ENCODE data around the gene KCNH5. TPM values are rescaled to one million over a fixed set of nuclear protein-coding genes. Genes with fewer than 3 reads are reported as not detected.

KCNH5 gene
- total RNA-seq, 1 donor from 2014 or later = 2.8 TPM

DNA sequence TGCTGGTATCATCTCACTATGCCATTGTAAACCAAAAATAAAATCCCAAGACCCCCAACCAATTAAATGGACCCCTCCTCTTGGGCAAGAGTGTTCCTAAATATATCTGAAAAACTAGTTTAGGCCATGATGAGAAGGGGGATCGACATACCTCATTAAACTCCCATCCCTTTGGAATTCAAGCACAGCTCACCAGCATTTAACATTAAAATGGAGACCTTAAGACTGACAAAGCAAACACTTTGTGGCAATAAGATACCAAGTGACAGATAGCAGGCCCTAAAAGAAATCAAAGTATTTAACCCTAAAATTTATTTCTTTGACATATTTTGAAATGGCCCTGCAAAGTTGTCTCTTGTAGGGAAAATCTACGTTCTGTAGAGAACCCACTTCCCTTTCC lies 387.9 kb downstream of the KCNH5 start:
- Mint-ChIP-seq H3K36me3 (no peaks in the 10 kb centered on the region), H3K4me3 (no peak overlapping the region), H3K9me3 (peaks cover 4% of the 10 kb centered on the region), H3K27ac (no peak overlapping the region), H3K27me3 (peaks cover 2% of the 10 kb centered on the region), H3K4me1 (ENCODE audit: unreplicated experiment) (peaks cover 6% of the 10 kb centered on the region)
- DNase-seq (ENCODE audit: extremely low spot score, unreplicated experiment) = no peak
- TF ChIP-seq, protein P1, sequence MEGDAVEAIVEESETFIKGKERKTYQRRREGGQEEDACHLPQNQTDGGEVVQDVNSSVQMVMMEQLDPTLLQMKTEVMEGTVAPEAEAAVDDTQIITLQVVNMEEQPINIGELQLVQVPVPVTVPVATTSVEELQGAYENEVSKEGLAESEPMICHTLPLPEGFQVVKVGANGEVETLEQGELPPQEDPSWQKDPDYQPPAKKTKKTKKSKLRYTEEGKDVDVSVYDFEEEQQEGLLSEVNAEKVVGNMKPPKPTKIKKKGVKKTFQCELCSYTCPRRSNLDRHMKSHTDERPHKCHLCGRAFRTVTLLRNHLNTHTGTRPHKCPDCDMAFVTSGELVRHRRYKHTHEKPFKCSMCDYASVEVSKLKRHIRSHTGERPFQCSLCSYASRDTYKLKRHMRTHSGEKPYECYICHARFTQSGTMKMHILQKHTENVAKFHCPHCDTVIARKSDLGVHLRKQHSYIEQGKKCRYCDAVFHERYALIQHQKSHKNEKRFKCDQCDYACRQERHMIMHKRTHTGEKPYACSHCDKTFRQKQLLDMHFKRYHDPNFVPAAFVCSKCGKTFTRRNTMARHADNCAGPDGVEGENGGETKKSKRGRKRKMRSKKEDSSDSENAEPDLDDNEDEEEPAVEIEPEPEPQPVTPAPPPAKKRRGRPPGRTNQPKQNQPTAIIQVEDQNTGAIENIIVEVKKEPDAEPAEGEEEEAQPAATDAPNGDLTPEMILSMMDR (conservative IDR thresholded peaks at IDR 0.05) = no peak

DNA sequence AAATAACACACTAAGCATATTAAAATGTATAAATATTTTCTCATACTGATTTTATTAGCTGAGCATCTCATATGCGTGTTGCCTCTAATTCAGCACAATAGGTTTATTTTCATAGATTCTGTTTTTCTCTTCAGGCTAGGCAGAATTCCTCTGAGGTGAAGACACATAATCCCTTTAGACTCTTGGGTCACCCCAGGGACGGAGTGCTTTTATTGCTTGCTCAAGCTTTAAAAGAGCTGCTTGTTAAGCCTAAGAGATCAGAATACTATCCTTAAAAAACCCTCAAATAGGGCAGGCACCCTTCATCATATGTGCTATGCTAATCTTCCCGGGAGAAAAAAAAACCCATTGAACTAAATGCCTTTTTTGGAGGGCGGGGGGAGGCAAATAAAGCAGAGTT lies 390.1 kb downstream of the KCNH5 start:
- no peaks in the 10 kb centered on the region for H3K27me3 Mint-ChIP-seq

DNA sequence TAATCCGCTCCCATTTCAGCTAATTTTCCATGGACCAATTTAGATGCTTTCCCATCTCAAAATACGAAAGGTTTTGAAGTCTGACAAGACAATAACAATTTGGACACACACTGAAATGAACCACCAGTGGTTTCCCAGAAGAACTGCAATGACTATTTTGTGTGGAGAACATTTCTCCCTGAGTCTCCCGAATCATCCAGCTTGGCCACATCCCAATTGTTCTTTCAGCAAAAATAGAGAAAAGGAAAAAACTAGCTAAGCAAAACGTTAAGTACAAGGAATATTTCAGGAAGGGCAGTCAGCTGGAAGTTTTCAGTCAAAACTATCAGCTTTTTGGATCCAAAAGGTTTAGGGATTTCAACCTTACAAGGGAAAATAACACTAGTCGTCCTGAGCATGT lies 390.6 kb downstream of the KCNH5 start:
- Mint-ChIP-seq H3K4me1 (ENCODE audit: unreplicated experiment) (peaks cover 4% of the 10 kb centered on the region), H3K4me3 (no peak overlapping the region), H3K27ac (no peak overlapping the region), H3K36me3 (no peaks in the 10 kb centered on the region), H3K9me3 (peaks cover 4% of the 10 kb centered on the region), H3K27me3 (no peaks in the 10 kb centered on the region)
- TF ChIP-seq, protein P1 (conservative IDR thresholded peaks at IDR 0.05) = no peak
- DNase-seq (ENCODE audit: extremely low spot score, unreplicated experiment) = no peak

More for the DNA sequence above, 390.1 kb downstream of the KCNH5 start:
- H3K27ac Mint-ChIP-seq = no peak overlapping the region
- no peak for DNase-seq (ENCODE audit: extremely low spot score, unreplicated experiment)
- peaks cover 4% of the 10 kb centered on the region for H3K9me3 Mint-ChIP-seq
- H3K36me3 Mint-ChIP-seq = no peaks in the 10 kb centered on the region
- H3K4me3 Mint-ChIP-seq = no peak overlapping the region
- H3K4me1 Mint-ChIP-seq (ENCODE audit: unreplicated experiment) = peaks cover 4% of the 10 kb centered on the region
- TF ChIP-seq, protein P1 (conservative IDR thresholded peaks at IDR 0.05) = no peak

Other genes starting within 250 kb of the KCNH5 start
- gene RHOJ, start 159.0 kb upstream of the KCNH5 start, total RNA-seq (ENCODE audit: low replicate concordance) = 0.17 and 16.3 TPM in 2 replicates

Measured in type B pancreatic cell (in vitro differentiated cells).